Loucy (cell line): ENCODE results near the gene DNAJB12.
"Not testable (repeated sequence)": the region's sequence is repeated elsewhere in the genome, so short reads cannot be mapped to it uniquely, and the experiment has no call there.

Experiments
- H2AFZ ChIP-seq: fragments of 200-600 bp; sonication (generic); 2 replicates; pipeline ENCODE4 v1.6.0; 2016; ENCODE audit warnings: antibody characterized with exemption, mild to moderate bottlenecking, low read length, moderate library complexity
- H3F3A ChIP-seq: fragments of 200-600 bp; 2 replicates; pipeline ENCODE4 v1.6.0; 2016; ENCODE audit warnings: antibody characterized with exemption, low read depth, mild to moderate bottlenecking
- H3K27me3 ChIP-seq: fragments of 200-600 bp; sonication (generic); 2 replicates; pipeline ENCODE4 v1.6.1; 2014; ENCODE audit warnings: low read length, mild to moderate bottlenecking; ENCODE audit not compliant: insufficient read depth, poor library complexity, severe bottlenecking
- H3K36me3 ChIP-seq: fragments of 200-600 bp; sonication (generic); 2 replicates; pipeline ENCODE4 v1.6.1; 2016; ENCODE audit warnings: low read length; ENCODE audit not compliant: insufficient read depth
- H3K4me1 ChIP-seq: fragments of 200-600 bp; sonication (generic); 2 replicates; pipeline ENCODE4 v1.5.1; 2014; ENCODE audit warnings: low read length, mild to moderate bottlenecking; ENCODE audit not compliant: insufficient read depth, poor library complexity, severe bottlenecking
- H3K4me2 ChIP-seq: fragments of 200-600 bp; sonication (generic); 2 replicates; pipeline ENCODE4 v1.6.0; 2014; ENCODE audit warnings: antibody characterized with exemption, low read length, low read depth, mild to moderate bottlenecking; ENCODE audit not compliant: poor library complexity, severe bottlenecking
- H3K4me3 ChIP-seq: fragments of 200-600 bp; sonication (generic); 2 replicates; pipeline ENCODE4 v1.5.1; 2014; ENCODE audit warnings: low read length, mild to moderate bottlenecking, mixed read lengths; ENCODE audit not compliant: poor library complexity, severe bottlenecking
- H3K79me2 ChIP-seq: fragments of 200-600 bp; sonication (generic); 2 replicates; pipeline ENCODE4 v1.6.1; 2014; ENCODE audit warnings: low read length; ENCODE audit not compliant: insufficient read depth
- H3K9ac ChIP-seq: fragments of 200-600 bp; sonication (generic); 2 replicates; pipeline ENCODE4 v1.6.0; 2014; ENCODE audit warnings: mild to moderate bottlenecking, low read depth, low read length, moderate library complexity; ENCODE audit not compliant: poor library complexity, severe bottlenecking
- H3K9me2 ChIP-seq: fragments of 200-600 bp; sonication (generic); replicated peaks from 2 replicates; pipeline ENCODE4 v1.6.1; 2016; ENCODE audit warnings: low read depth, low read length, mixed read lengths
- H3K9me3 ChIP-seq: fragments of 200-600 bp; sonication (generic); 2 replicates; pipeline ENCODE4 v1.6.1; 2014; ENCODE audit warnings: mild to moderate bottlenecking, antibody characterized with exemption, low read length, low read depth; ENCODE audit not compliant: insufficient read depth
- H4K20me1 ChIP-seq: fragments of 200-600 bp; sonication (generic); 2 replicates; pipeline ENCODE4 v1.6.0; 2014; ENCODE audit warnings: antibody characterized with exemption, low read length, mild to moderate bottlenecking; ENCODE audit not compliant: insufficient read depth, poor library complexity, severe bottlenecking
- EZH2phosphoT487 ChIP-seq: fragments of 200-600 bp; IDR thresholded peaks from 2 replicates; pipeline ENCODE4 v1.6.1; 2018; ENCODE audit warnings: antibody characterized with exemption, mild to moderate bottlenecking, moderate library complexity, borderline replicate concordance
- TF ChIP-seq, protein P1 (sequence below): fragments of 200-600 bp; sonication (generic); conservative IDR thresholded peaks from 2 replicates; pipeline ENCODE4 v1.5.1; 2014; ENCODE audit warnings: mild to moderate bottlenecking, antibody characterized with exemption, low read length

DNAJB12 gene

GRCh38 chr10:72297281-72297804, 57.4 kb downstream of the DNAJB12 start:
- TF ChIP-seq, protein P1, sequence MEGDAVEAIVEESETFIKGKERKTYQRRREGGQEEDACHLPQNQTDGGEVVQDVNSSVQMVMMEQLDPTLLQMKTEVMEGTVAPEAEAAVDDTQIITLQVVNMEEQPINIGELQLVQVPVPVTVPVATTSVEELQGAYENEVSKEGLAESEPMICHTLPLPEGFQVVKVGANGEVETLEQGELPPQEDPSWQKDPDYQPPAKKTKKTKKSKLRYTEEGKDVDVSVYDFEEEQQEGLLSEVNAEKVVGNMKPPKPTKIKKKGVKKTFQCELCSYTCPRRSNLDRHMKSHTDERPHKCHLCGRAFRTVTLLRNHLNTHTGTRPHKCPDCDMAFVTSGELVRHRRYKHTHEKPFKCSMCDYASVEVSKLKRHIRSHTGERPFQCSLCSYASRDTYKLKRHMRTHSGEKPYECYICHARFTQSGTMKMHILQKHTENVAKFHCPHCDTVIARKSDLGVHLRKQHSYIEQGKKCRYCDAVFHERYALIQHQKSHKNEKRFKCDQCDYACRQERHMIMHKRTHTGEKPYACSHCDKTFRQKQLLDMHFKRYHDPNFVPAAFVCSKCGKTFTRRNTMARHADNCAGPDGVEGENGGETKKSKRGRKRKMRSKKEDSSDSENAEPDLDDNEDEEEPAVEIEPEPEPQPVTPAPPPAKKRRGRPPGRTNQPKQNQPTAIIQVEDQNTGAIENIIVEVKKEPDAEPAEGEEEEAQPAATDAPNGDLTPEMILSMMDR = no peak
- TF ChIP-seq EZH2phosphoT487 = no peak
- H3K79me2 ChIP-seq = peaks cover 8% of the 10 kb centered on the region; the same call in 1 of the 2 replicates
- no peaks in the 10 kb centered on the region for H3K36me3 ChIP-seq
- peak overlapping the region; percentile 95 for H3K9ac ChIP-seq
- no peaks in the 10 kb centered on the region for H3K9me3 ChIP-seq
- no peak overlapping the region for H2AFZ ChIP-seq
- H4K20me1 ChIP-seq = no peaks in the 10 kb centered on the region
- H3K4me1 ChIP-seq = peaks cover 65% of the 10 kb centered on the region
- H3F3A ChIP-seq = no peaks in the 10 kb centered on the region
- no peaks in the 10 kb centered on the region for H3K27me3 ChIP-seq
- peak overlapping the region; percentile 67 for H3K4me2 ChIP-seq
- peak overlapping the region; percentile 77 for H3K4me3 ChIP-seq
- H3K9me2 ChIP-seq = no peaks in the 10 kb centered on the region

DNA sequence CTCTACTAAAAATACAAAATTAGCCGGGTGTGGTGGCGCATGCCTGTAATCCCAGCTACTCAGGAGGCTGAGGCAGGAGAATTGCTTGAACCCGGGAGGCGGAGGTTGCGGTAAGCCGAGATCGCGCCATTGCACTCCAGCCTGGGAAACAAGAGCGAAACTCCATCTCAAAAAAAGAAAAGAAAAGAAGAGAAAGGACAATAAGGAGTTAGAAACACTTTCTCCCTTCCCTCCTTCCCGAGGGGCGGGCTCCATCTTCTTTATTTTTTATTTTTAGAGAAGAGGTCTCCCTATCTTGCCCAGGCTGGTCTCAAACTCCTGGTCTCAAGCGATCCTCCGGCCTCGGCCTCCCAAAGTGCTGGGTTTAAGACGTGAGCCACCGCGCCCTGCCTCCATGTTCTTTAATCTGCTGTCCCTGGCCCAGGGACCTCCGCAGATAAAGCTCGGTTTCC, 57.9 kb downstream of the DNAJB12 start:
- not testable (repeated sequence) for H3K27me3 ChIP-seq, H3F3A ChIP-seq, H2AFZ ChIP-seq, H3K79me2 ChIP-seq, H3K36me3 ChIP-seq, H3K9me3 ChIP-seq, H3K9me2 ChIP-seq, H4K20me1 ChIP-seq
- H3K4me3 ChIP-seq = peak overlapping the region; percentile 61
- H3K4me1 ChIP-seq = peaks cover 67% of the 10 kb centered on the region
- H3K9ac ChIP-seq = peak overlapping the region; percentile 72
- peak overlapping the region; percentile 66 for H3K4me2 ChIP-seq

DNA sequence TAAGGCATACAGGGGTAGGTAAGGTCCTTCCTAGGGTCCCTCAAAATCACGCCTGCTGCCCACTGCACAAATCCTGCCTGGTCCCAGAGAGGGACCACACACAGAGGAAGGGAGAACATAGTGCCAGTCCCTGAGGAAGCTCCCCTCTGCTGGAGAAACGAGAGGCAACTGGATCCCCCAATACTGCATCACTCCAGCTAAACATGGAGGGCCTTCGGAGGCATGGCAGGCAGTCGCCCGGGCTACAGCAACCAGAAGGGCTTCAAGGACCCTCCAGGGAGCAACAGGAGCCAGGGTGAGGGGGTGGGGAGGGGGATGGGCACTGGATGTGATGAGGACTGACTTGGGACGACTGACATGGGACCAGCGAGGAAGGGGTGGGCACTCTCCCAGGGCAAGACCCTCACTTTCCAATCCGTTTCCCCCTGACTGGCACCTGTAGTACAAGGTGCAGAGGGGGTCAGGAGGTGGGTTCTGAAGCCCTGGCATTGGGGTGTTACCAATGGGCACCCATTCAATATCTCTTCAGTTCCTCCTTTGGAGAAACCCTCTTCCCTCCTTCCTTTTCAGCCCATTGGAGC, 59.3 kb downstream of the DNAJB12 start:
- no peaks in the 10 kb centered on the region for H3K36me3 ChIP-seq
- no peaks in the 10 kb centered on the region for H3F3A ChIP-seq
- TF ChIP-seq, protein P1 = no peak
- TF ChIP-seq EZH2phosphoT487 = no peak
- no peak overlapping the region for H2AFZ ChIP-seq
- no peaks in the 10 kb centered on the region for H3K9me2 ChIP-seq
- peak overlapping the region; percentile 72 for H3K9ac ChIP-seq
- no peaks in the 10 kb centered on the region for H4K20me1 ChIP-seq
- peak overlapping the region; percentile 66 for H3K4me2 ChIP-seq
- no peaks in the 10 kb centered on the region for H3K27me3 ChIP-seq
- peaks cover 73% of the 10 kb centered on the region for H3K4me1 ChIP-seq
- H3K4me3 ChIP-seq = peak overlapping the region; percentile 15
- H3K9me3 ChIP-seq = no peaks in the 10 kb centered on the region
- peaks cover 6% of the 10 kb centered on the region; the same call in 1 of the 2 replicates for H3K79me2 ChIP-seq

GRCh38 chr10:72292223-72292691, 62.5 kb downstream of the DNAJB12 start:
- H3K27me3 ChIP-seq = no peaks in the 10 kb centered on the region
- no peaks in the 10 kb centered on the region for H3F3A ChIP-seq
- H3K4me3 ChIP-seq = no peak overlapping the region
- no peak overlapping the region for H2AFZ ChIP-seq
- TF ChIP-seq, protein P1 = no peak
- no peak for TF ChIP-seq EZH2phosphoT487
- no peaks in the 10 kb centered on the region for H3K9me2 ChIP-seq
- H3K36me3 ChIP-seq = no peaks in the 10 kb centered on the region
- no peak overlapping the region for H3K4me2 ChIP-seq
- no peaks in the 10 kb centered on the region for H3K9me3 ChIP-seq
- H3K9ac ChIP-seq = no peak overlapping the region
- H3K4me1 ChIP-seq = peaks cover 55% of the 10 kb centered on the region
- peaks cover 6% of the 10 kb centered on the region; the same call in 1 of the 2 replicates for H3K79me2 ChIP-seq
- no peaks in the 10 kb centered on the region for H4K20me1 ChIP-seq
